Right ventricle myocardium inferior (tissue), 1 donor: ENCODE measurements around the gene SORL1. TPM values are rescaled to one million over a fixed set of nuclear protein-coding genes. Genes with fewer than 3 reads are reported as not detected.
A peak's percentile ranks its signal among the peaks of the same experiment; 100 is the strongest.

Experiments
- ATAC-seq: fragments of 200-7000 bp; cut with Tn5 transposase; one replicate; pipeline ENCODE4 v1.9.1; 2020; ENCODE audit warnings: mild to moderate bottlenecking, moderate library complexity
- DNase-seq: peaks from one replicate; pipeline ENCODE4 v3.0.0; 2021; ENCODE audit errors: missing footprints
- intact Hi-C: fragments of 100-400 bp; cut with DNase I; formaldehyde crosslinking; loops from one replicate; pipeline ENCODE4 v1.11.0; 2022
- total RNA-seq: library from RNA; stranded (reverse); fragmentation: NEBNext Ultra II Directional; extraction: Animal tissue kit (Norgen Biotek cat#: 25700); gene quantifications from one replicate; pipeline ENCODE4 v1.2.1, GENCODE V29; 2021
- donor health status: DM: no; HTN: yes; CAD: no; lungs with severe emphysema.

SORL1 gene
- total RNA-seq, 1 donor from 2014 or later, result 6.1 TPM

GRCh38 chr11:121422675-121423074, 29.4 kb upstream of the SORL1 start:
- no peak for DNase-seq

GRCh38 chr11:121425828-121426227, 26.3 kb upstream of the SORL1 start:
- ATAC-seq, result no peak
- no peak for DNase-seq
- intact Hi-C loops, result no loop called here

More at GRCh38 chr11:121422675-121423074, 29.4 kb upstream of the SORL1 start:
- no peak for ATAC-seq
- intact Hi-C loops, result no loop called here

GRCh38 chr11:121426476-121427399, 25.4 kb upstream of the SORL1 start:
- intact Hi-C loops, result no loop called here

GRCh38 chr11:121427400-121427744, 24.7 kb upstream of the SORL1 start:
- intact Hi-C loops, result no loop called here
- no peak for ATAC-seq

More at GRCh38 chr11:121426476-121427399, 25.4 kb upstream of the SORL1 start:
- DNase-seq (peak; percentile 80), ATAC-seq (peak; percentile 85)

GRCh38 chr11:121429556-121429955, 22.6 kb upstream of the SORL1 start:
- no peak for ATAC-seq
- intact Hi-C loops, result no loop called here
- DNase-seq, result no peak

More at GRCh38 chr11:121427400-121427744, 24.7 kb upstream of the SORL1 start:
- no peak for DNase-seq

GRCh38 chr11:121431820-121432526, 20.1 kb upstream of the SORL1 start:
- ATAC-seq (no peak), DNase-seq (no peak)
- intact Hi-C loops, result no loop called here

- intact Hi-C loops, result no loop called here
- DNase-seq (no peak), ATAC-seq (no peak)
Observed at GRCh38 chr11:121435132-121435531, 17.0 kb upstream of the SORL1 start.

GRCh38 chr11:121435551-121436511, 16.3 kb upstream of the SORL1 start:
- ATAC-seq (peak; percentile 28), DNase-seq (no peak)
- intact Hi-C loops, result no loop called here

- DNase-seq (no peak), ATAC-seq (peak; percentile 46)
- intact Hi-C loops, result no loop called here
Observed at GRCh38 chr11:121437018-121437685, 15.0 kb upstream of the SORL1 start.

GRCh38 chr11:121437686-121438078, 14.4 kb upstream of the SORL1 start:
- intact Hi-C loops, result no loop called here
- DNase-seq (no peak), ATAC-seq (no peak)

- no peak for ATAC-seq
- intact Hi-C loops, result no loop called here
- DNase-seq, result no peak
Observed at GRCh38 chr11:121439337-121439736, 12.8 kb upstream of the SORL1 start.

- intact Hi-C loops, result no loop called here
- DNase-seq, result no peak
- no peak for ATAC-seq
Observed at GRCh38 chr11:121439759-121440158, 12.4 kb upstream of the SORL1 start.

- ATAC-seq, result no peak
- no peak for DNase-seq
- intact Hi-C loops, result no loop called here
Observed at GRCh38 chr11:121441521-121441920, 10.6 kb upstream of the SORL1 start.

GRCh38 chr11:121443688-121444275, 8.3 kb upstream of the SORL1 start:
- DNase-seq (no peak), ATAC-seq (no peak)
- intact Hi-C loops, result no loop called here

- intact Hi-C loops, result no loop called here
- ATAC-seq (no peak), DNase-seq (no peak)
Observed at GRCh38 chr11:121444526-121444925, 7.6 kb upstream of the SORL1 start.

- ATAC-seq, result no peak
- DNase-seq, result no peak
- intact Hi-C loops, result no loop called here
Observed at GRCh38 chr11:121445071-121445768, 6.9 kb upstream of the SORL1 start.

- intact Hi-C loops, result no loop called here
- DNase-seq, result no peak
- no peak for ATAC-seq
Observed at GRCh38 chr11:121446752-121447156, 5.4 kb upstream of the SORL1 start.
